Epithelial cell of prostate (primary cell): ENCODE data around the gene CACNA1B.

Experiments used
- DNase-seq: peaks from one replicate; pipeline ENCODE4 v3.0.0-alpha.2; 2011; ENCODE audit warnings: low read depth, low spot score
- H3K27ac ChIP-seq: fragments of 450-650 bp; 2 replicates; pipeline ENCODE4 v1.5.1; 2017; ENCODE audit warnings: mild to moderate bottlenecking

The CACNA1B gene

GRCh38 chr9:137956688-137957385 lies 79.3 kb downstream of the CACNA1B start:
- DNase-seq, result no peak
- H3K27ac ChIP-seq, result no peak overlapping the region

- DNase-seq, result no peak
Measured at GRCh38 chr9:137959641-137960411, 82.2 kb downstream of the CACNA1B start.

GRCh38 chr9:137960496-137960895 lies 82.9 kb downstream of the CACNA1B start:
- DNase-seq, result no peak
- no peak overlapping the region for H3K27ac ChIP-seq

More at GRCh38 chr9:137959641-137960411, 82.2 kb downstream of the CACNA1B start:
- no peak overlapping the region for H3K27ac ChIP-seq

GRCh38 chr9:137963525-137963924 lies 85.9 kb downstream of the CACNA1B start:
- no peak for DNase-seq
- no peak overlapping the region for H3K27ac ChIP-seq

- H3K27ac ChIP-seq, result no peak overlapping the region
- DNase-seq, result no peak
Measured at GRCh38 chr9:137965177-137965795, 87.7 kb downstream of the CACNA1B start.

- DNase-seq, result no peak
- H3K27ac ChIP-seq, result no peak overlapping the region
Measured at GRCh38 chr9:137967280-137967953, 89.8 kb downstream of the CACNA1B start.

- no peak overlapping the region for H3K27ac ChIP-seq
- no peak for DNase-seq
Measured at GRCh38 chr9:137968235-137968634, 90.7 kb downstream of the CACNA1B start.

GRCh38 chr9:137969008-137969407 lies 91.4 kb downstream of the CACNA1B start:
- no peak for DNase-seq
- H3K27ac ChIP-seq, result no peak overlapping the region

- no peak for DNase-seq
- H3K27ac ChIP-seq, result no peak overlapping the region
Measured at GRCh38 chr9:137969685-137970084, 92.1 kb downstream of the CACNA1B start.

GRCh38 chr9:137970098-137970497 lies 92.5 kb downstream of the CACNA1B start:
- no peak overlapping the region for H3K27ac ChIP-seq
- no peak for DNase-seq

GRCh38 chr9:137970686-137971476 lies 93.3 kb downstream of the CACNA1B start:
- H3K27ac ChIP-seq, result no peak overlapping the region
- DNase-seq, result no peak

- H3K27ac ChIP-seq, result no peak overlapping the region
- no peak for DNase-seq
Measured at GRCh38 chr9:137971477-137972138, 94.0 kb downstream of the CACNA1B start.

- H3K27ac ChIP-seq, result no peak overlapping the region
- no peak for DNase-seq
Measured at GRCh38 chr9:137972355-137972987, 94.9 kb downstream of the CACNA1B start.

- H3K27ac ChIP-seq, result no peak overlapping the region
- no peak for DNase-seq
Measured at GRCh38 chr9:137972988-137973470, 95.4 kb downstream of the CACNA1B start.

- no peak overlapping the region for H3K27ac ChIP-seq
- DNase-seq, result no peak
Measured at GRCh38 chr9:137973829-137974416, 96.3 kb downstream of the CACNA1B start.

- H3K27ac ChIP-seq, result no peak overlapping the region
- DNase-seq, result no peak
Measured at GRCh38 chr9:137974746-137975526, 97.4 kb downstream of the CACNA1B start.

- DNase-seq, result no peak
- H3K27ac ChIP-seq, result no peak overlapping the region
Measured at GRCh38 chr9:137975527-137975913, 97.9 kb downstream of the CACNA1B start.
